HG03575 (cell line): Measurements from ENCODE around the gene SLC17A9.

Experiments used
- ATAC-seq: cut with Tn5 transposase; IDR thresholded peaks from one replicate; pipeline ENCODE4 v1.9.1; 2021; ENCODE audit not compliant: unreplicated experiment, insufficient number of reproducible peaks, low FRiP score; ENCODE audit errors: extremely low read depth

SLC17A9 gene

DNA sequence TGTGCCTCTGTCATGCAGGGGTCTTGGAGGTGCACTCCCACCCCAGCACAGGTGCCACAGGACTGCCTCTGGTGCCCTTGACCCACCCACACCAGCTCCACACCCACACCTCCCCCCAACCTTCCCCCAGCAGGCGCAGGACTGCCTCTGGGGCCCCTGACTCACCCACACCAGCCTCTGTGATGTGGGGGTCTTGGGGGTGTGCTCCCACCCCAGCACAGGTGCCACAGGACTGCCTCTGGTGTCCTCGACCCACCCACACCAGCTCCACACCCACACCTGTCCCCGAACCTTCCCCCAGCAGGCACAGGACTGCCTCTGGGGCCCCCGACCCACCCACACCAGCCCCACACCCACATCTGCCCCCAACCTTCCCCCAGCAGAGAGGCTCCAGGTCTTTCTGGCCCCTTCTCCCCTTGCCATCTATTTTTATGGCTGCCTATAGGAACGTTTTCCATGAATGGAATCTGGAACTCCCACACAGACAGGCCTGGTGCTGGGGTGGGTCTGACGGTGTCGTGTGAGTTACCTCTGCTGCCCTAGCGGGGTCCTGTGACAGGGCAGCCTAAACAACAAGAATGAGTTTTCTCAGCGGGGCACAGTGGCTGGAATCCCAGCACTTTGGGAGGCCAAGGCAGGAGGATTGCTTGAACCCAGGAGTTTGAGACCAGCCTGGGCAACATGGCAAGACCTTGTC is 23.5 kb downstream of the SLC17A9 start:
- ATAC-seq: no peak

GRCh38 chr20:62976886-62977285 is 24.4 kb downstream of the SLC17A9 start:
- no peak for ATAC-seq

DNA sequence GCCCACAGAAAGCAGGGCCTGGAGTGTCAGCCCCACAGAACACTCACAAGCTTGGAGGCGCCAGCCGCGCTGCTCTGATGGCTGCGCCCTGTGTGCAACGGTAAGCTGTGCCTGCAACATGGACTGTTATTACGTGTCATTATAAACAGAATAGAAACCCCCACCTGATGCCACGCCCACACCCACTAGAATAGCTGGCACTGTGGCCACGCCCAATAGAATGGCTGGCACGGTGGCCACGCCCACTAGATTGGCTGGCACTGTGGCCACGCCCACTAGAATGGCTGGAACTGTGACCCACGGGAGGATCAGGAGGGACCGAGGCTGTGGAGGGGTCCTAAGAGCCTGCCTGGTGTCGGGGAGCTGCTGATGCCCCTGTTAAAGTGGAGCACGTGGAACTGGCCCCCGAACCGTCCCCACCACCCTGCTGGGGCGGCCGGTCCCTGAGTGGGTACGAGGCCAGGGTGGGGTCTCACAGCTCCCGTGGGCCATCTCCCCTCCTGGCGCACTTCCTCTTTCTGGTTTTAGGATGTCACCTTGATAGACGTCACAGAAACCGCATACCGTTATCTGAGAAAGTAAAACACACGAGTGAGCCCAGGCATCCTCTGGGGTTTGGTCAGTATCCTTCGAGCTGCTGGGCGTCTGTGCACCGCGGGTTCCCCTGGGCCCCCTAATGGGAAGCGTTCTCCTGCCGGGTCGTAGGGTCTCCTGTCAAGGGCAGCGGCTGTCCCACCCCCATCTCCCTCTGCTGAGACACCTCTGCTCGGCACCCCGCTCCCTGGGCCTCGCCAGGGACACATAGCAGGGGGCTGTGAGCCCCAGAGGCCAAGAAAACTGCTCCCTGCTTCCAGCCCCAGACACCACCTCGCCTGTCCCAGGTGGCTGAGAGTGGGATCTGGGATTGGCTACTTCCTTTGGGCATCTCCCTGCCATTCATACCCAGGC is 25.4 kb downstream of the SLC17A9 start:
- no peak for ATAC-seq

DNA sequence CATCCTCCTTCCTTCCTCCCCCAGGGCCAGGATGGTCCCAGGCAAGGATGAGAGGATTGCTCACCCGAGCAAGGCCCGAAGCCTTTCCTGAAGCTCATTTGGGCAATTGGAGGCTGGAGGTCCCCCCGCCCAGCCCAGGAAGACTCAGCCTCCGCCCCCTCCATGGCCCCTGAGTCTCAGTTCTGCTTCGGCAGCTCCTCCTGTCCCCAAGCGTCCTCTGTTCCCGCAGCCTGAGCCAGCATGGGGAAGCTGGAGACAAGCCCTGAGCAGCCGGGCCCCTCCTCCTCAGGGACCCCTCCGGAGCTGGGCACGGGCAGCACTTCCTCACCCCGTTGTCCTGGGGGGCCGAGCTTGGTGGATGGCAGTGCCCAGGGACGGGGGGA is 26.0 kb downstream of the SLC17A9 start:
- ATAC-seq: no peak

- no peak for ATAC-seq
These were observed 26.8 kb downstream of the SLC17A9 start for GRCh38 chr20:62979310-62979709.

DNA sequence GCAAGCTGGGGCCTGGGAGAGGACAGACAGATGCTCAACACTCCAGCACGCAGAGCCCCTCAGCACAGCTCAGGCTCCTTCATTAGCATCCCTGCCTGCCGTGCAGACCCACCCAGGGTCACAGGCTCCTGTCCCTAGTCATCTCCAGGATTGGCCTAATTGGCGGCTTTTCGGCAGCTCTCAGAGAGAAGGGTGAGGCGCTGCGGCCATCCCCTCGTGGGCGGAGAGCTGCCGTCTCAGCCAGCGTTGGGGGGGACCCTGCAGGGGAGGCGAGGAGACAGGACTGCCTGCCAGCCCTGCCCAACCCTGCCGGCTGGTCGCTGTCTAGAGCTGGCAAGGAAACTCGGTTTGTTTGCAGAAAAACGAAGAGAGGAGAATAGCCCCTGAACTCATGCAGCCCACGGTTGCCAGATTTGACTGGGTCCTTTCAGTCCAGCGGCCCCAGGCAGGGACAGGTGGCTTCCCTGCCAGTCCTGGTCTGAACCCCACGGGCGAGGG is 27.4 kb downstream of the SLC17A9 start:
- no peak for ATAC-seq

DNA sequence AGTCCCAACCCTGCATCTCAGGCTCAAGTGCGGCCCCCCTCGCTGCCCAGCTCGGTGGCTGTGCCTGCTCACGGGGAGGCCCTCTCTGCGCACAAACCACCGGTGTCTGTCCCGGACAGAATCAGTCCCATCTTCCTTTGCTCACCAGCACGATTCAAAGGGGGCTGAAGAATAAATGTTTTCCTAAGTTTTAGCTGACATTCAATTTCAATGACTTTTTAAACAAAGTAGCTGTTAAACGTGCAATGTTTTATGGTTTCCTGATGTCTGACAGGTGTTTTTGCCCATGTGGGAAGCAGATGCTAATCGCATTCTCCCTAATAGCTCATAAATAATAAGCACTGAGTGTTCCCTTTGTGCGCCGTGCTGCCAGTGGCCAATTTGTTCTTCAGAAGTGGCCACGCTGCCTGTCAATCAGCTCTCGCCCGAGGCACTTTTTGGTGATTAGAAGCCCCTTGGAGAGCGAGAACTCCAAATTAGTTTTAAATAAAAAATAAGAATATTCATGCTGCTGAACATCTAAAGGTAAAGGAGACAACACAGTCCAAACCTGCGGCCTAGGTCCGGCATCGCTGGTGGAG is 28.0 kb downstream of the SLC17A9 start:
- ATAC-seq: no peak

DNA sequence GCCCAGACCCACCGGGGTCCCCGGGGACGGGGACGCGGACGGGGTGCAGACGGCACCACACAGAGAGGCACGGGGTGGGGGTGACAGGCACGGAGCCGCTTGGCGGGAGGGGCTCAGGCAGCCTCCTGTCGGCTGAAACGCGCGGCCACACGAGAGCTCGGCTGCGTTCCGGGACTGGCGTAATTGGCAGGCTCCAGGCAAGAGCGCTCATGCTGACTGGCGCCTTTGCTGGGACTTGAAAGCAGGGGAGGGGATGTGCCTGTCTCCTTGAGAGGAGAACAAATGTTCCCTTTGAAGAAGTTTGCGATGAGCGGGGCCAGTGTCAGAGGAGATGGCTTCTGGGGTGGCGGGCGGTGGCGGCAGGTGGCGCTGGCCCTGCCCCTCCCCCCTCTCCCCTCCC is 28.5 kb downstream of the SLC17A9 start:
- no peak for ATAC-seq

GRCh38 chr20:62982124-62983075 is 29.9 kb downstream of the SLC17A9 start:
- ATAC-seq: no peak

- no peak for ATAC-seq
These were observed 30.7 kb downstream of the SLC17A9 start for GRCh38 chr20:62983210-62983609.

DNA sequence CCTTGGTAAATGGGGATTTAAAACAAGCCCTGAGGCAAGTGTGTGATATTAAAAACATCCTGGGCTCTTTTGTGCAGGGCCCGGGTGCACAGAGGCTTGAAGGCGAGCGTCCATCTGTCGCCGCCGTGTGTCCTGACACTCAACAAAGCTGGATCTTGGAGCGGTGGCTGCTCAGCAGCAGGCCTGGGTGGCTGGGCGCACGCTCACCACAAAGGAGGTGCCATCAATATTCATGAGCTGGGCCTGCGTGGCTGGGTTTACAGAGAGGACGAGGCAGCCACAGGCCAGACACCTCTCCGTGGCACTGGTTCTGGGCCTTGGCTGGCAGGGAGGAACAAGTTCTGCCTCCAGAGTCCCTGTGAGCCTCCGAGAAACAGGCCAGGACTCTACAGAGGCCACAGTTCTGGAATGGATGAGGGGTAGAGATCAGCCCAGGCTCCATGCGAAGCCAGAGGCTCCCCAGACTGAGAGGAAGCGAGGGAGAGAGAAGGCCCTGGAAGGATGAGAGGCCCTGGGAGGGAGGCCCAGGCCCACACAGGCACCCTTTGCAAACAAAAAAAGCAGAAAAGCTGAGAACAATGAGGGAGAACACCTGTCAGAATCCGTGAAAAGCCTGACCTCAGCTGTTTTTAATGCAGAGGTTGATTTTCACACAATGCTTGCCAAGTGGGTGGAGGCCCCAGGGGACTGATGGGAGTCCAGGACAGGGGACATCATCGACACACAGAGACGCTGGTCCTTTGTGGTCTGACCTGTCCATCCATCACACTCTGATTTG is 32.3 kb downstream of the SLC17A9 start:
- no peak for ATAC-seq

- ATAC-seq: no peak
These were observed 32.9 kb downstream of the SLC17A9 start for GRCh38 chr20:62985444-62985778.

DNA sequence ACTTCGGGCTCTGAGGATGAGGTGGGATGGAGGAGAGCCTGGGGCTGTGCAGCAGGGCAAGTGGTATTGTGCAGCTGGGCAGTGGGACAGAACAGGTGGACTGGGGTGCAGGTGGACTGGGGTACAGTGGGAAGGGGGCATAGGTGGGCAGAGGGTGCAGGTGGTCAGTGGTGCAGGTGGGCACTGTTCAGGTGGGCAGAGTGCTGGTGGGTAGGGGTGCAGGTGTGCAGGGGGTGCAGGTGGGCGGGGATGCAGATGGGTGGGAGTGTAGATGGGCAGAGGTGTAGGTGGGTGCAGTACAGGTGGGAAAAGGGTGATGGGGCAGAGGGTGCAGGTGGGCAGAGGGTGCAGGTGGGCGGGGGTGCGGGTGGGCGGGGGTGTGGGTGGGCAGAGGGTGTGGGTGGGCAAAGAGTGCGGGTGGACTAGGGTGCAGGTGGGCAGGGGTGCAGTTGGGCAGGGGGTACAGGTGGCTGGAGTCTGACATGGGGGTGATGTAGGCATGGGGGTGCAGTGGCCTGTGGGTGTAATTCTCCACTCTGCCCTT is 33.8 kb downstream of the SLC17A9 start:
- ATAC-seq: no peak

GRCh38 chr20:62987114-62987513 is 34.6 kb downstream of the SLC17A9 start:
- ATAC-seq: no peak

GRCh38 chr20:62989201-62989601 is 36.7 kb downstream of the SLC17A9 start:
- ATAC-seq: no peak

GRCh38 chr20:62990306-62990825 is 37.9 kb downstream of the SLC17A9 start:
- no peak for ATAC-seq

DNA sequence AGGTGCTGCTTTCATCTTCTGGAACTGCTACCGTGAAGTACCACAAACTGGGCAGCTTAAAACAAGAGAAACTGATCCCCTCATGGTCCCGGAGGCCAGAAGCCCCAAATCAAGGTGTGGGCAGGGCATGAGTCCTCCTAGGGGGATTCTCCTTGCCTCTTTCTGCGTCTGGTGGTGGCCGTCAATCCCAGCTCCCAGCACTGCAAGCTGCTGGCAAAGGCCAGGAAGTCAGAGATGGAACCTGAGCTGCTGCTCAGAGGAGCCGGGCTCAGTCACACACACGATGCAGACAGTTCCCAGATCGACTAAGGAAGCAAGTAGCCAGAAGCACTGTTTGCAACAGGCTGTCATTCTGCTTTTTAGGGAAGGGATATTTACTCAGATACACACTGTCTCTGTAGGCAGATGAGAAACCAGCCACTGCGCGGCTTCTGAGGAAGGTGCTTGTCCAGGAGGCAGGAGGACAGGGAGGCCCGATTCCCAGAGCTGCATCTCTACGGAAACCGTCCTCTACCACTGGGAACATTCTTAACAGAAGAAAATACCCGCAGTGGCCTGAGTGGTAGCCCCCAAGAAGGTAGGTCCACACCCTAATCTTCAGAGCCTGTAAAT is 38.8 kb downstream of the SLC17A9 start:
- ATAC-seq: no peak
